Activated naive CD8-positive, alpha-beta T cell treated with anti-CD3 and anti-CD28 coated beads, Interleukin-2, amount 10 ng/mL, durations not matched to agents 7 days and 5 days (primary cell): ENCODE data around the gene TAGLN. TPM values are rescaled to one million over a fixed set of nuclear protein-coding genes. Genes with fewer than 3 reads are reported as not detected.

Experiments
- ATAC-seq: fragments of 150-1000 bp; cut with Tn5 transposase; one replicate; pipeline ENCODE4 v1.10.0; 2021; ENCODE audit warnings: low read depth, moderate library complexity
- POLR2A ChIA-PET: fragments of 350-600 bp; sonication (Branson Sonifier 250); formaldehyde crosslinking; loops from one replicate; lab custom pipeline; 2021; ENCODE audit warnings: antibody characterized with exemption; lab: Charles Lee
- DNase-seq: peaks from one replicate; pipeline ENCODE4 v3.0.0; 2021
- H3K27ac Mint-ChIP-seq: one replicate; pipeline ENCODE4 v1.8.0; 2022; ENCODE audit warnings: mild to moderate bottlenecking, mixed read lengths
- H3K27me3 Mint-ChIP-seq: one replicate; pipeline ENCODE4 v1.8.0; 2022; ENCODE audit warnings: mild to moderate bottlenecking, moderate library complexity, mixed read lengths
- H3K36me3 Mint-ChIP-seq: one replicate; pipeline ENCODE4 v1.8.0; 2021; ENCODE audit warnings: mild to moderate bottlenecking, mixed read lengths
- H3K4me1 Mint-ChIP-seq: one replicate; pipeline ENCODE4 v1.8.0; 2021; ENCODE audit warnings: mixed read lengths
- H3K4me3 Mint-ChIP-seq: one replicate; pipeline ENCODE4 v1.8.0; 2022; ENCODE audit warnings: mild to moderate bottlenecking, moderate library complexity, mixed read lengths
- H3K9me3 Mint-ChIP-seq: one replicate; pipeline ENCODE4 v1.8.0; 2021; ENCODE audit warnings: mixed read lengths
- total RNA-seq, 2 experiments: library from RNA; stranded (reverse); gene quantifications; one replicate each; pipeline ENCODE4 v1.2.3, GENCODE V29; 2021

TAGLN gene
- total RNA-seq, 2 experiments from 2014 or later, result 6.2 to 6.4 TPM

DNA sequence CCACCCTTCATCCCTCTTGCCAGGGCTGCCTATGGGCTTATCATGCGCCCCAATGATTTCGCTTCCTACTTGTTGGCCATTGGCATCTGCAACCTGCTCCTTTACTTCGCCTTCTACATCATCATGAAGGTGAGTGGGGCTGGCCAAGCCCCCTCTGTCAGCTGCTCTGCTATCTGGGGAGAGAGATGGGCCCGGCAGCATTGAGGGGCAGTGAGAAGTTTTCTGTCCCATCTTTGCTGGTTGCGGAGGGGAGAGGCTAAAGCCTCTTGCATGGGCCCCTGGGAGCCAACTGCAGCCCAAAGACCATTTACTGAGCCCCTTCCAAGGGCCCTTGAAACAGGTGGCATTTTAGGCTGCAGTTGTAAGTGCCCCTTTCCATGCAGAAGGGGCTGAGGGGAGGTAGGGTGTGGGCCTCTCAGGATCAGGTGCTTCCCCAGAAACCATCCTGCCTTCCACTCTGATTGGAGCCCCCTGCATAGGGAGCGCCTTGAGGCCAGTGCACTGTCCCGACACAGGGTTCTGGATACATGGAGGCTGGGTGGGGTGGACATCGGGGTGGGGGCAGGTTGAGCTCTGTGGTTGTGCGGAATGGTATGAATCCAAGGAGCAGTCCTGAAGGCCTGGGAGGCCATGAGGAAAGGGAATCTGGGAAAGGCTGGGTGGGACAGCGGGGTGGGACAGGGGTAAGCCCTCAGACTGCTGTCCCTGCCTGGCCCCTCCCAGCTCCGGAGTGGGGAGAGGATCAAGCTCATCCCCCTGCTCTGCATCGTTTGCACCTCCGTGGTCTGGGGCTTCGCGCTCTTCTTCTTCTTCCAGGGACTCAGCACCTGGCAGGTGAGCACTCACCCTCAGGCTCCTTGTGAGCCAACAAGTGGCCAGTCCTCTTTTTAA is 5.8 kb upstream of the TAGLN start:
- Mint-ChIP-seq H3K27ac (peak overlapping the region; percentile 2), H3K4me1 (peaks cover 4% of the 10 kb centered on the region), H3K9me3 (no peaks in the 10 kb centered on the region), H3K4me3 (no peak overlapping the region), H3K27me3 (no peaks in the 10 kb centered on the region), H3K36me3 (peaks cover 4% of the 10 kb centered on the region)
- ATAC-seq (no peak), DNase-seq (no peak)
- POLR2A ChIA-PET, result interaction anchor here (1.7 kb wide), 1 partner anchor 10 kb away, joined by 7 read pairs; no protein-coding TSS in a partner anchor

DNA sequence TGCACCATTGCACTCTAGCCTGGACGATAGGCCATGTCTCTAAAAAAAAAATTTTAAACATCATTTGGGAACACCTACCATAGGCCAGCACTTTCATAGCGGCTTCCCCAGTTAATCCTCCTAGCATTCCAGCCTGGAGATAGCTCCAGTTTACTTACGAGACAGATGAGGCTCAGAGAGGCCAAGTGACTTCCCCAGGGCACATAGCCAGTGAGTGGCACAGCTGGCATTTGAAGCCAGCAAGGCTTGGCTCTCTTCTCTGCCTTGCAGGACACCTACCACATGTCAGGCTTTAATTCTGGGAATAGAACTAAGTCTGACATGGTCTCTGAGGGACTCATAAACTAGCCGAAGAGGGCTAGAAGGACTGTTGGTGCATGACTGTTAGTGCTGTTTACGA is 4.9 kb upstream of the TAGLN start:
- POLR2A ChIA-PET, result interaction anchor here (1.7 kb wide), 1 partner anchor 9 kb away, joined by 7 read pairs; no protein-coding TSS in a partner anchor
- H3K36me3 Mint-ChIP-seq, result peaks cover 4% of the 10 kb centered on the region

DNA sequence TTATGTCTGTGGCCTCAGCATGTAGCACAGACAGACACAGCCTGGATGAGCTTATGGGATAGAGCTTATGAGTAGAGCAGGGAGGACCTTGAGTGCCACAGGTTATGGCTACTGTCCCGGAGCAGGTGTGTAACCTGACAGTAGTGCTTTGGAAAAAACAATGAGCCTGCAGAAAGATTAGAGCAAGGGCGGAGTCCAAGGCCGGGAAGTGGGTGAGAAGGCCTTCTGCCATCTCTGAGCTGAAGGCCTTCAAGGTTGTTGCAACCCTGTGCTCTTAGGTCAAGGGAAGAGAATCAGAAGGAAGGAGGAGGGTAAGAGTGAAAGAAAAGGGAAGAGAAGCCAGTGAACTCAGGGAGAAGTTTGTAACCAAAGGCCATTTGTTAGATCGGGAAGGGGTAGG is 3.9 kb upstream of the TAGLN start:
- Mint-ChIP-seq H3K9me3 (no peaks in the 10 kb centered on the region), H3K27me3 (no peaks in the 10 kb centered on the region), H3K4me1 (peaks cover 4% of the 10 kb centered on the region), H3K36me3 (peaks cover 4% of the 10 kb centered on the region), H3K27ac (no peak overlapping the region), H3K4me3 (no peak overlapping the region)
- POLR2A ChIA-PET, result no interaction called here
- DNase-seq (no peak), ATAC-seq (no peak)

More for the DNA sequence above, 4.9 kb upstream of the TAGLN start:
- DNase-seq (no peak), ATAC-seq (no peak)
- H3K27me3 Mint-ChIP-seq, result no peaks in the 10 kb centered on the region
- H3K4me3 Mint-ChIP-seq, result no peak overlapping the region
- no peaks in the 10 kb centered on the region for H3K9me3 Mint-ChIP-seq
- H3K4me1 Mint-ChIP-seq, result peaks cover 4% of the 10 kb centered on the region
- H3K27ac Mint-ChIP-seq, result no peak overlapping the region

GRCh38 chr11:117195761-117196160 is 3.4 kb upstream of the TAGLN start:
- Mint-ChIP-seq H3K27ac (no peak overlapping the region), H3K4me1 (peaks cover 4% of the 10 kb centered on the region), H3K27me3 (no peaks in the 10 kb centered on the region), H3K4me3 (no peak overlapping the region), H3K36me3 (peaks cover 1% of the 10 kb centered on the region), H3K9me3 (no peaks in the 10 kb centered on the region)
- DNase-seq (no peak), ATAC-seq (no peak)
- POLR2A ChIA-PET, result interaction anchor here (0.6 kb wide), 1 partner anchor 19 kb away, joined by 6 read pairs; no protein-coding TSS in a partner anchor

DNA sequence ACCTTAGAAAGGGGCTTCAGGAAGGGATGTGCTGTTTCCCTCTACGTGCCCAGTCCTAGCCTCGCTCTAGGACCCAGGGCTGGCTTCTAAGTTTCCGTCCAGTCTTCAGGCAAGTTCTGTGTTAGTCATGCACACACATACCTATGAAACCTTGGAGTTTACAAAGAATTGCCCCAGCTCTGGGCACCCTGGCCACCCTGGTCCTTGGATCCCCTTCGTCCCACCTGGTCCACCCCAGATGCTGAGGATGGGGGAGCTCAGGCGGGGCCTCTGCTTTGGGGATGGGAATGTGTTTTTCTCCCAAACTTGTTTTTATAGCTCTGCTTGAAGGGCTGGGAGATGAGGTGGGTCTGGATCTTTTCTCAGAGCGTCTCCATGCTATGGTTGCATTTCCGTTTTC is 2.2 kb upstream of the TAGLN start:
- Mint-ChIP-seq H3K27me3 (no peaks in the 10 kb centered on the region), H3K27ac (no peak overlapping the region), H3K4me1 (peaks cover 4% of the 10 kb centered on the region), H3K36me3 (peaks cover 1% of the 10 kb centered on the region), H3K4me3 (no peak overlapping the region), H3K9me3 (no peaks in the 10 kb centered on the region)
- ATAC-seq (no peak), DNase-seq (no peak)
- POLR2A ChIA-PET, result interaction anchor here (0.5 to 1.2 kb wide), 2 partner anchors 19 to 26 kb away, joined by 3 read pairs; partner anchors contain the start of gene SIDT2

DNA sequence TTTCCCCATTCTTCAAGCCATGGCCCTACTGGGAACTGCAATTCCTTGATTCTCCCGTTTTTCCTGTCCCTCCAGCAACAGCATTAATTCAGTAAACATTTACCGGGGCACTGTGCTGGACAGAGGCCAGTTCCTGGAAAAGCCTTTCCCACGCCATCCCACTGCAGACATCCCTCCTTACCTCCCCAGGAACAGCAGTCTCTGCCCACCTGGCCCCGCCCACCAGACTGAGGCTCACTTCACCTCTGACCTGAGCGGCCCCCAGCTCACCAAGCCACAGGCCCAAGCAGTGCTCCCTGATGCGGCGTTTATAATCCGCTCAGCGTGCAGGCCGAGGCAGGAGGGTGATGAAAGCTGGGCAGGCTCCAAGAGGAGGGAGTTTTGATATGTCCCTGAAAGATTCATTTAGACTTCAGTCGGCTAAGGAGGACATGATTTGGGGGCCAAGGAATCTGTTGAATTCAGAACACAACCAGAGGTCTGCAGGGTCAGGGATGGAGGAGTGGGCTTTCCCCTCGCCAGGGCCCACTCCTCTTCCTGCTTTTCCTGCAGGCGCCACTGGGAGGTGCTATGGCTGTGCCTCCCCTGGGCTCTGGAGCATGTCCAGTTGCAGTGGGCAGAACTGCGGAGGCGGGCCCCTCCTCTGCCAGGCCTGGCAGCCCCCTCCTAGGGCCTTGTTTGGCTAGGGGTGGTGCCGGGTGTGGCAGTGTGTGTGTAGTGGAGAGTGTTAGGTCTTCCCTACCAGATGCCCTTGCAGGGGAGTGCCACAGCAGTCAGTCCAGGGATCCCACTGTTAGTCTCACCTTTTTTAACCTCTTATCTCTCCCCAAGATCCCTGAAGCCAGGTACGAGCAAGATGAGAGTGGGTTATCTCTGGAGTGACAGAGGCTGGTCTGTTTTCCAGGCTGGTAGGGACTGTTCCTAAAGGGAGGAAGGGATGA is 1.4 kb upstream of the TAGLN start:
- no peak overlapping the region for H3K4me3 Mint-ChIP-seq
- ATAC-seq (no peak), DNase-seq (no peak)
- peaks cover 4% of the 10 kb centered on the region for H3K4me1 Mint-ChIP-seq
- peaks cover 1% of the 10 kb centered on the region for H3K36me3 Mint-ChIP-seq
- no peaks in the 10 kb centered on the region for H3K9me3 Mint-ChIP-seq
- POLR2A ChIA-PET, result interaction anchor here (0.5 to 1.2 kb wide), 3 partner anchors 18 to 25 kb away, joined by 3 to 4 read pairs (median 3); partner anchors contain the start of gene SIDT2
- no peaks in the 10 kb centered on the region for H3K27me3 Mint-ChIP-seq
- no peak overlapping the region for H3K27ac Mint-ChIP-seq

DNA sequence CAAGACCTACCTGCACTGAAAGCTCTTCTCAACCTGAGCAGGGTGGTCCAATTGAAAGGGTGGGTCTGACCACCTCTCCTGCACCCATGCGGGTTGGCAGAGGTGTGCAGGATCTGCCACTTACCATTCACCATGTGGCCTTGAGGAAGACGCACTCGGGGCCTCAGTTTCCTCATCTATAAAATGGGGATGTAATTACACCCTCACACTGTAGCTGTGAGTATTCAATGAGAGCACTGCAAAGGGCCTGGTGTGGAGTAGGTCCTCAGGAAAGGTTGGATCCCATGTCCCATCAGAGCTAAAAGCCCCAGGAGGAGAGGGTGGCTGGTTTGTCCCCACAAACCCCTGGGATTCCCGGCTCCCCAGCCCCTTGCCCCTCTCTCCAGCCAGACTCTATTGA is 557 bp upstream of the TAGLN start:
- peaks cover 4% of the 10 kb centered on the region for H3K36me3 Mint-ChIP-seq
- H3K4me1 Mint-ChIP-seq, result peaks cover 1% of the 10 kb centered on the region
- DNase-seq, result no peak
- H3K27me3 Mint-ChIP-seq, result no peaks in the 10 kb centered on the region
- peak overlapping the region; percentile 9 for H3K27ac Mint-ChIP-seq
- ATAC-seq, result no peak
- POLR2A ChIA-PET, result interaction anchor here (0.8 kb wide), 1 partner anchor 19 kb away, joined by 4 read pairs; no protein-coding TSS in a partner anchor
- H3K4me3 Mint-ChIP-seq, result no peak overlapping the region
- H3K9me3 Mint-ChIP-seq, result no peaks in the 10 kb centered on the region

GRCh38 chr11:117199916-117200812 is 994 bp downstream of the TAGLN start:
- Mint-ChIP-seq H3K27me3 (no peaks in the 10 kb centered on the region), H3K27ac (no peak overlapping the region), H3K4me3 (no peak overlapping the region), H3K4me1 (peaks cover 1% of the 10 kb centered on the region), H3K36me3 (peaks cover 10% of the 10 kb centered on the region), H3K9me3 (no peaks in the 10 kb centered on the region)
- no peak for DNase-seq
- no peak for ATAC-seq
- POLR2A ChIA-PET, result no interaction called here

- POLR2A ChIA-PET, result no interaction called here
- Mint-ChIP-seq H3K4me1 (no peaks in the 10 kb centered on the region), H3K9me3 (no peaks in the 10 kb centered on the region), H3K27me3 (no peaks in the 10 kb centered on the region), H3K36me3 (peaks cover 10% of the 10 kb centered on the region), H3K27ac (no peak overlapping the region), H3K4me3 (no peak overlapping the region)
- ATAC-seq (no peak), DNase-seq (no peak)
Measured at GRCh38 chr11:117200813-117201657, 1.9 kb downstream of the TAGLN start.

GRCh38 chr11:117201658-117202305 is 2.6 kb downstream of the TAGLN start:
- Mint-ChIP-seq H3K27ac (no peak overlapping the region), H3K4me1 (no peaks in the 10 kb centered on the region), H3K4me3 (no peak overlapping the region), H3K36me3 (peaks cover 9% of the 10 kb centered on the region), H3K9me3 (no peaks in the 10 kb centered on the region), H3K27me3 (no peaks in the 10 kb centered on the region)
- DNase-seq (no peak), ATAC-seq (no peak)
- POLR2A ChIA-PET, result interaction anchor here (1.1 kb wide), 1 partner anchor 20 kb away, joined by 3 read pairs; no protein-coding TSS in a partner anchor

GRCh38 chr11:117202386-117203068 is 3.4 kb downstream of the TAGLN start:
- no peak overlapping the region for H3K27ac Mint-ChIP-seq
- H3K4me3 Mint-ChIP-seq, result no peak overlapping the region
- H3K36me3 Mint-ChIP-seq, result peaks cover 9% of the 10 kb centered on the region
- DNase-seq (no peak), ATAC-seq (no peak)
- POLR2A ChIA-PET, result interaction anchor here (1.1 to 1.8 kb wide), 3 partner anchors 9 to 19 kb away, joined by 3 to 7 read pairs (median 5); no protein-coding TSS in a partner anchor
- H3K4me1 Mint-ChIP-seq, result no peaks in the 10 kb centered on the region
- H3K27me3 Mint-ChIP-seq, result no peaks in the 10 kb centered on the region
- no peaks in the 10 kb centered on the region for H3K9me3 Mint-ChIP-seq
